HEK293T (cell line): ENCODE data around the gene DNAH14.
"Not testable (repeated sequence)": the region's sequence is repeated elsewhere in the genome, so short reads cannot be mapped to it uniquely, and the experiment has no call there.

Source experiments
- CTCF ChIA-PET: fragments of 350-600 bp; formaldehyde crosslinking; extraction: SDS; loops from one replicate; lab custom pipeline; 2021; ENCODE audit warnings: antibody characterized with exemption, inconsistent platforms; lab: Yijun Ruan, JAX
- POLR2A ChIA-PET: fragments of 350-600 bp; formaldehyde crosslinking; extraction: SDS; loops from one replicate; lab custom pipeline; 2020; ENCODE audit warnings: antibody characterized with exemption, inconsistent platforms; lab: Yijun Ruan, JAX
- DNase-seq: peaks from one replicate; pipeline ENCODE4 v3.0.0; 2012; ENCODE audit warnings: mixed read lengths; ENCODE audit errors: extremely low spot score
- ARNT ChIP-seq: fragments of 450-650 bp; IDR thresholded peaks from 2 replicates; pipeline ENCODE4 v1.6.1; 2017; ENCODE audit warnings: mild to moderate bottlenecking
- BHLHE40 ChIP-seq: fragments of 450-650 bp; IDR thresholded peaks from 2 replicates; pipeline ENCODE4 v1.6.1; 2016; ENCODE audit warnings: mild to moderate bottlenecking, moderate library complexity, borderline replicate concordance
- CTBP1 ChIP-seq: fragments of 450-650 bp; IDR thresholded peaks from 2 replicates; pipeline ENCODE4 v1.6.1; 2016; ENCODE audit warnings: borderline replicate concordance
- ELF4 ChIP-seq: fragments of 450-650 bp; IDR thresholded peaks from 2 replicates; pipeline ENCODE4 v1.6.1; 2017; ENCODE audit warnings: antibody characterized with exemption
- FOXA1 ChIP-seq: fragments of 450-650 bp; IDR thresholded peaks from 2 replicates; pipeline ENCODE4 v1.6.1; 2016; ENCODE audit warnings: mild to moderate bottlenecking
- FOXK2 ChIP-seq: fragments of 450-650 bp; IDR thresholded peaks from 2 replicates; pipeline ENCODE4 v1.6.1; 2016; ENCODE audit warnings: mild to moderate bottlenecking
- FOXM1 ChIP-seq: fragments of 450-650 bp; IDR thresholded peaks from 2 replicates; pipeline ENCODE4 v1.6.1; 2017; ENCODE audit warnings: mild to moderate bottlenecking, borderline replicate concordance
- HDGF ChIP-seq: fragments of 450-650 bp; IDR thresholded peaks from 2 replicates; pipeline ENCODE4 v1.6.1; 2017; ENCODE audit warnings: antibody characterized with exemption, borderline replicate concordance
- L3MBTL2 ChIP-seq: fragments of 450-650 bp; conservative IDR thresholded peaks from 2 replicates; pipeline ENCODE4 v1.6.1; 2016; ENCODE audit warnings: mild to moderate bottlenecking
- LEF1 ChIP-seq: fragments of 450-650 bp; IDR thresholded peaks from 2 replicates; pipeline ENCODE4 v1.6.1; 2017; ENCODE audit warnings: mild to moderate bottlenecking, borderline replicate concordance
- NFRKB ChIP-seq: fragments of 450-650 bp; IDR thresholded peaks from 2 replicates; pipeline ENCODE4 v1.6.1; 2016; ENCODE audit warnings: mild to moderate bottlenecking, moderate library complexity
- PKNOX1 ChIP-seq: fragments of 450-650 bp; IDR thresholded peaks from 2 replicates; pipeline ENCODE4 v1.6.1; 2016
- SP1 ChIP-seq: fragments of 450-650 bp; IDR thresholded peaks from 2 replicates; pipeline ENCODE4 v1.6.1; 2017
- SUZ12 ChIP-seq: fragments of 450-650 bp; IDR thresholded peaks from 2 replicates; pipeline ENCODE4 v1.6.1; 2016; ENCODE audit warnings: mild to moderate bottlenecking
- TARDBP ChIP-seq: fragments of 450-650 bp; IDR thresholded peaks from 2 replicates; pipeline ENCODE4 v1.6.1; 2016
- ZNF384 ChIP-seq: fragments of 450-650 bp; IDR thresholded peaks from 2 replicates; pipeline ENCODE4 v1.6.1; 2016

DNAH14 gene

GRCh38 chr1:224938652-224939051, 9.2 kb downstream of the DNAH14 start:
- CTCF ChIA-PET: no interaction called here
- POLR2A ChIA-PET: no interaction called here
- TF ChIP-seq PKNOX1 (no peak), ARNT (no peak), CTBP1 (no peak), ZNF384 (no peak), FOXM1 (no peak), NFRKB (no peak), HDGF (no peak), L3MBTL2 (no peak)
- DNase-seq: no peak

GRCh38 chr1:224939844-224940425, 10.5 kb downstream of the DNAH14 start:
- POLR2A ChIA-PET: no interaction called here
- TF ChIP-seq LEF1: no peak
- no peak for TF ChIP-seq FOXA1
- no peak for TF ChIP-seq L3MBTL2
- no peak for TF ChIP-seq SUZ12
- TF ChIP-seq PKNOX1: no peak
- TF ChIP-seq TARDBP: no peak
- no peak for TF ChIP-seq FOXM1
- no peak for TF ChIP-seq HDGF
- TF ChIP-seq ELF4: no peak
- TF ChIP-seq CTBP1: no peak
- no peak for TF ChIP-seq BHLHE40
- no peak for TF ChIP-seq NFRKB
- no peak for TF ChIP-seq ARNT
- TF ChIP-seq FOXK2: no peak
- no peak for TF ChIP-seq SP1
- CTCF ChIA-PET: no interaction called here
- no peak for DNase-seq

- CTCF ChIA-PET, DNase-seq, POLR2A ChIA-PET: not testable (repeated sequence)
These were observed 11.3 kb downstream of the DNAH14 start for GRCh38 chr1:224940735-224941134.

GRCh38 chr1:224945651-224946348, 16.3 kb downstream of the DNAH14 start:
- CTCF ChIA-PET, POLR2A ChIA-PET, DNase-seq: not testable (repeated sequence)

- DNase-seq, CTCF ChIA-PET, POLR2A ChIA-PET: not testable (repeated sequence)
These were observed 16.8 kb downstream of the DNAH14 start for GRCh38 chr1:224946349-224946691.

GRCh38 chr1:224957696-224958095, 28.2 kb downstream of the DNAH14 start:
- DNase-seq: no peak
- TF ChIP-seq ELF4 (no peak), SUZ12 (no peak), L3MBTL2 (no peak), ZNF384 (no peak), PKNOX1 (no peak), FOXA1 (no peak), CTBP1 (no peak), BHLHE40 (no peak), NFRKB (no peak), FOXM1 (no peak), FOXK2 (no peak), HDGF (no peak), SP1 (no peak), LEF1 (no peak), TARDBP (no peak), ARNT (no peak)
- POLR2A ChIA-PET: no interaction called here
- CTCF ChIA-PET: no interaction called here

GRCh38 chr1:224958490-224958889, 29.0 kb downstream of the DNAH14 start:
- CTCF ChIA-PET: no interaction called here

More at GRCh38 chr1:224958490-224958889, 29.0 kb downstream of the DNAH14 start:
- TF ChIP-seq ARNT (no peak), FOXA1 (no peak), CTBP1 (no peak), NFRKB (no peak), BHLHE40 (no peak), HDGF (no peak), PKNOX1 (no peak), L3MBTL2 (no peak)
- DNase-seq: no peak
- POLR2A ChIA-PET: interaction anchor here (1.1 kb wide), 1 partner anchor 29 kb away, joined by 5 read pairs; the partner anchor contains the start of gene DNAH14
